A549 (cell line): ENCODE measurements around the gene GABRD. TPM values are rescaled to one million over a fixed set of nuclear protein-coding genes. Genes with fewer than 3 reads are reported as not detected.

Source experiments
- ATAC-seq, 2 experiments: fragments of 200-7000 bp in 1 of 2; fragments of >200 bp in 1 of 2; cut with Nextera tagmentation in 1 of 2; cut with Tn5 transposase in 1 of 2; 3 replicates each; pipeline versions ENCODE4 v1.8.0 to v1.9.1; 2018 to 2020; ENCODE audit warnings: mild to moderate bottlenecking in 1 of 2, moderate library complexity in 1 of 2
- CTCF ChIA-PET: fragments of 300-600 bp; sonication (Branson Sonifier 250); formaldehyde crosslinking; extraction: SDS; loops from one replicate; lab custom pipeline; 2021; ENCODE audit warnings: antibody characterized with exemption, inconsistent platforms; lab: Yijun Ruan, JAX
- POLR2A ChIA-PET: fragments of 350-600 bp; formaldehyde crosslinking; extraction: SDS; loops from one replicate; lab custom pipeline; 2021; ENCODE audit warnings: antibody characterized with exemption, inconsistent platforms; lab: Yijun Ruan, JAX
- DNase-seq, 2 experiments: peaks; one replicate each; pipeline versions ENCODE4 v3.0.0 to v3.0.0-alpha.2; 2011 to 2016; ENCODE audit warnings: low read depth in 1 of 2, low spot score in 1 of 2
- FAIRE-seq: peaks from 2 replicates; lab custom pipeline; 2011; peaks lifted over from hg19 to GRCh38; lab: Jason Lieb, UNC
- H3K27ac ChIP-seq, 2 experiments: fragments of >200 bp; sonication (Bioruptor Twin); formaldehyde crosslinking; 3 replicates each; pipeline ENCODE4 v1.5.1; 2016 to 2017
- H3K4me1 ChIP-seq: fragments of >200 bp; sonication (Bioruptor Twin); formaldehyde crosslinking; 3 replicates; pipeline ENCODE4 v1.6.1; 2016
- H3K4me2 ChIP-seq: fragments of >200 bp; sonication (Bioruptor Twin); formaldehyde crosslinking; 3 replicates; pipeline ENCODE4 v1.6.1; 2016
- H3K4me3 ChIP-seq: fragments of >200 bp; sonication (Bioruptor Twin); formaldehyde crosslinking; 3 replicates; pipeline ENCODE4 v1.5.1; 2016
- H3K9me3 ChIP-seq: fragments of >200 bp; sonication (Bioruptor Twin); formaldehyde crosslinking; 3 replicates; pipeline ENCODE4 v1.6.1; 2016
- CBX8 ChIP-seq: fragments of 200-600 bp; sonication (generic); IDR thresholded peaks from 2 replicates; pipeline ENCODE4 v1.6.1; 2016
- CHD2 ChIP-seq: fragments of 150-350 bp; IDR thresholded peaks from 2 replicates; pipeline ENCODE4 v1.6.1; 2014; ENCODE audit warnings: low read length; ENCODE audit not compliant: partially characterized antibody
- CHD4 ChIP-seq: fragments of 200-600 bp; sonication (generic); IDR thresholded peaks from 2 replicates; pipeline ENCODE4 v1.6.1; 2016; ENCODE audit warnings: antibody characterized with exemption, mild to moderate bottlenecking, borderline replicate concordance
- ESRRA ChIP-seq: fragments of 150-350 bp; IDR thresholded peaks from 2 replicates; pipeline ENCODE4 v1.6.1; 2014; ENCODE audit warnings: mild to moderate bottlenecking, low read length, borderline replicate concordance
- GATA3 ChIP-seq: IDR thresholded peaks from 2 replicates; pipeline ENCODE4 v1.6.1; 2012; ENCODE audit warnings: borderline replicate concordance
- HES2 ChIP-seq: fragments of >200 bp; sonication (Bioruptor Twin); formaldehyde crosslinking; IDR thresholded peaks from 2 replicates; pipeline ENCODE4 v1.6.1; 2016
- HOXB13 ChIP-seq: fragments of 250-450 bp; sonication (Bioruptor Pico); IDR thresholded peaks from 2 replicates; pipeline ENCODE4 v1.5.0; 2020; ENCODE audit warnings: low read depth, mild to moderate bottlenecking, moderate library complexity
- JUNB ChIP-seq: fragments of >200 bp; sonication (Bioruptor Twin); formaldehyde crosslinking; IDR thresholded peaks from 2 replicates; pipeline ENCODE4 v1.6.1; 2016
- MAZ ChIP-seq: fragments of 150-350 bp; IDR thresholded peaks from 2 replicates; pipeline ENCODE4 v1.6.1; 2014; ENCODE audit warnings: antibody characterized with exemption, low read depth, low read length, borderline replicate concordance
- NFE2L2 ChIP-seq: fragments of 150-350 bp; conservative IDR thresholded peaks from 2 replicates; pipeline ENCODE4 v1.6.1; 2014; ENCODE audit warnings: low read length
- NPAS2 ChIP-seq: fragments of 250-450 bp; sonication (Bioruptor Pico); IDR thresholded peaks from 2 replicates; pipeline ENCODE4 v1.8.0; 2022; ENCODE audit warnings: mild to moderate bottlenecking, moderate library complexity, borderline replicate concordance
- NR3C1 ChIP-seq: fragments of >200 bp; sonication (Bioruptor Twin); formaldehyde crosslinking; IDR thresholded peaks from 3 replicates; pipeline ENCODE4 v1.6.1; 2017
- PBX3 ChIP-seq: IDR thresholded peaks from 2 replicates; pipeline ENCODE4 v1.6.1; 2012
- PHF8 ChIP-seq: fragments of 200-600 bp; sonication (generic); IDR thresholded peaks from 2 replicates; pipeline ENCODE4 v1.6.1; 2016; ENCODE audit warnings: low read depth, mild to moderate bottlenecking, antibody characterized with exemption, moderate library complexity, borderline replicate concordance
- RAD21 ChIP-seq, 2 experiments: fragments of >200 bp in 1 of 2; sonication (Bioruptor Twin) in 1 of 2; formaldehyde crosslinking in 1 of 2; IDR thresholded peaks in 1 of 2; conservative IDR thresholded peaks in 1 of 2; 2 replicates in 1 of 2; 3 replicates in 1 of 2; pipeline ENCODE4 v1.6.1; 2012 to 2018; ENCODE audit warnings: inconsistent platforms in 1 of 2
- RARB ChIP-seq: fragments of 250-450 bp; sonication (Bioruptor Pico); IDR thresholded peaks from 2 replicates; pipeline ENCODE4 v1.8.0; 2021; ENCODE audit warnings: mild to moderate bottlenecking, moderate library complexity
- REST ChIP-seq: fragments of 200-600 bp; sonication (generic); IDR thresholded peaks from 2 replicates; pipeline ENCODE4 v1.6.1; 2016; ENCODE audit warnings: antibody characterized with exemption, mild to moderate bottlenecking, moderate library complexity
- RNF2 ChIP-seq: fragments of 200-600 bp; sonication (generic); IDR thresholded peaks from 2 replicates; pipeline ENCODE4 v1.6.1; 2016; ENCODE audit warnings: low read depth, mild to moderate bottlenecking, antibody characterized with exemption, moderate library complexity, borderline replicate concordance
- SREBF2 ChIP-seq: fragments of 450-650 bp; IDR thresholded peaks from 2 replicates; pipeline ENCODE4 v1.6.1; 2014; ENCODE audit warnings: mild to moderate bottlenecking, moderate library complexity
- TFCP2L1 ChIP-seq: fragments of 250-450 bp; sonication (Bioruptor Pico); IDR thresholded peaks from 2 replicates; pipeline ENCODE4 v1.5.0; 2021; ENCODE audit warnings: mild to moderate bottlenecking
- TP53 ChIP-seq: fragments of 250-450 bp; sonication (Bioruptor Pico); IDR thresholded peaks from 2 replicates; pipeline ENCODE4 v1.5.0; 2021; ENCODE audit warnings: mild to moderate bottlenecking, moderate library complexity
- ZSCAN20 ChIP-seq: fragments of 250-450 bp; sonication (Bioruptor Pico); IDR thresholded peaks from 2 replicates; pipeline ENCODE4 v1.8.0; 2022; ENCODE audit warnings: mild to moderate bottlenecking, moderate library complexity
- WGBS: methylation state at CpG from one replicate; pipeline ENCODE4 v1.1.6; 2017; ENCODE audit errors: missing lambda C conversion rate; 5-methylcytosine and 5-hydroxymethylcytosine counted together
- polyA plus RNA-seq, 4 experiments: library from polyadenylated mRNA; depleted of rRNA in 3 of 4; stranded (reverse); fragments of >200 nt; fragmentation: RNase III in 1 of 4; extraction: RNeasy Plus Mini Kit Qiagen cat#74134 plus additional on column Dnase treatment in 1 of 4; gene quantifications; 2 replicates in 3 of 4; 3 replicates in 1 of 4; pipeline ENCODE4 v1.2.3, GENCODE V29; 2011 to 2017

Gene GABRD
- polyA plus RNA-seq, 2 of the 4 experiments (the other 2 are of a cell fraction), result 0.12 to 0.52 TPM

GRCh38 chr1:2027961-2028583 lies 8.9 kb downstream of the GABRD start (continued):
- no peak for TF ChIP-seq REST
- no peak for TF ChIP-seq CBX8
- no peak for TF ChIP-seq CHD4
- no peak for TF ChIP-seq ESRRA
- TF ChIP-seq GATA3, result no peak

GRCh38 chr1:2028870-2029560 lies 9.9 kb downstream of the GABRD start:
- DNase-seq, result no peak
- ChIA-PET CTCF (interaction anchor here (1.2 to 3.8 kb wide), 4 partner anchors 11 to 93 kb away, joined by 3 to 20 read pairs (median 8); no protein-coding TSS in a partner anchor), POLR2A (no interaction called here)
- Histone ChIP-seq H3K4me3 (no peak overlapping the region), H3K4me1 (no peaks in the 10 kb centered on the region), H3K27ac (no peak overlapping the region), H3K9me3 (no peaks in the 10 kb centered on the region), H3K4me2 (no peak overlapping the region)
- 85% methylated on average over 9 of the region's 26 CpGs for WGBS
- ATAC-seq, result no peak
- TF ChIP-seq MAZ, result no peak
- no peak for TF ChIP-seq TFCP2L1
- no peak for TF ChIP-seq NFE2L2
- no peak for TF ChIP-seq NPAS2 (CRISPR knock-in tag)
- no peak for TF ChIP-seq JUNB
- no peak for TF ChIP-seq HOXB13 (CRISPR knock-in tag)
- no peak for TF ChIP-seq RARB
- no peak for TF ChIP-seq NR3C1
- TF ChIP-seq RAD21 (conservative IDR thresholded peaks at IDR 0.05 in 1 of 2, IDR thresholded peaks at IDR 0.05 in 1 of 2), result no peak
- TF ChIP-seq PBX3, result no peak
- TF ChIP-seq CHD2, result no peak
- no peak for TF ChIP-seq SREBF2
- TF ChIP-seq HES2, result no peak
- no peak for TF ChIP-seq ZSCAN20 (CRISPR knock-in tag)
- TF ChIP-seq TP53 (CRISPR knock-in tag), result no peak
- TF ChIP-seq PHF8, result no peak
- FAIRE-seq, result no peak

- CTCF ChIA-PET, result interaction anchor here (2.9 to 3.8 kb wide), 2 partner anchors 11 to 16 kb away, joined by 10 to 20 read pairs; no protein-coding TSS in a partner anchor
Observed at GRCh38 chr1:2029561-2029960, 10.4 kb downstream of the GABRD start.

More at GRCh38 chr1:2029561-2029960, 10.4 kb downstream of the GABRD start:
- FAIRE-seq (no peak), DNase-seq (no peak), ATAC-seq (no peak)
- 65% methylated on average over 9 of the region's 15 CpGs for WGBS
- Histone ChIP-seq H3K4me1 (no peaks in the 10 kb centered on the region), H3K4me3 (no peak overlapping the region), H3K9me3 (no peaks in the 10 kb centered on the region), H3K27ac (no peak overlapping the region), H3K4me2 (no peak overlapping the region)
- POLR2A ChIA-PET, result no interaction called here
- TF ChIP-seq MAZ (no peak), RNF2 (no peak), NR3C1 (no peak), CHD2 (no peak)
